ENCODE data around the gene SMC3.

SMC3 gene

DNA sequence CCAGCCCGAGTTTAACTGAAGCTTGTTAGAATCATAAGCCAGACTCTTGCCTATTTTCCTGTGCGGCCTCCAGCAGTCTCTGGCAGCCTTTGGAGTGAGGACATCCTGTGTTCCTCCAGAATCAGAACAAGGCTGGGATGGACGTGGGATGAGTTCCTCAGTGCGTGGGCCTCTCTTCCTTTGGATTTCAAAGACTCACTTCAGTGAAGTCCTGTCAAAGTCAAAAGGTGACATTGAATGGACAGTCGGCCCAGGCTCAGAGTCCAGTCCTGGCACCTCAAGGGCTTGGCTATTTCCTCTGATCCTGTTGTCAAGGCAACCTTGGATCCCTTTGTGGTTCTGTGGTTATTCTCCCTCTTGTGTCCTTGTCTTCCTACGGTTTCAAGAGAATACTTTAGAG, 21.4 kb upstream of the SMC3 start:
- DNase-seq = no peak

DNA sequence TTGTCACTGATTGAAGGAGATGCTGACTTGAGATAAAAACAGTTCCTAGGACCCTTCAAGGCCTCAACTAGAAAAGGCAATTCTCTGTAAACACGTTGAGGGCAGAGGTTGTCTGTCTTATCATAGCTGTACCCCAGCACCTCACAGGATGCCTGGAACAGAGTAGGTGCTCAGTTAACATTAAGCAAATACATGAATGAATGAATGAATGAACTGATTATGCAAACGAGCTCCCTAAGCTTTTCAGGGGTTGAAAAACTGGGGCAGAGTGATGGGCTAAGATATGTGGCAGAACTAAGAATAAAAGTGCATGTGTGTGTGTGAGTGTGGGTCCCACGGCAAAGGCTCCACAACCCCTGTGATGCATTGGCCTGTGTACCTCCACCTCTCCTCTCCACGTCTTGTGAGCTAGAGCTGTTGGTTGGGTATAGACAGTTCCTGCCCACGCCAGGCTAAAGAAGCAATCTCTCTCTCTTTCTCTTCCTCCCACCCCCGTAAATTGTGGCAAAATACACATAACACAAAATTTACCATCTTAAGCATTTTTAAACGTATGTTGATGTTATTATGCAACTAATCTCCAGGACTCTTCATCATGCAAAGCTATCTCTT, 20.9 kb upstream of the SMC3 start:
- DNase-seq = no peak

DNA sequence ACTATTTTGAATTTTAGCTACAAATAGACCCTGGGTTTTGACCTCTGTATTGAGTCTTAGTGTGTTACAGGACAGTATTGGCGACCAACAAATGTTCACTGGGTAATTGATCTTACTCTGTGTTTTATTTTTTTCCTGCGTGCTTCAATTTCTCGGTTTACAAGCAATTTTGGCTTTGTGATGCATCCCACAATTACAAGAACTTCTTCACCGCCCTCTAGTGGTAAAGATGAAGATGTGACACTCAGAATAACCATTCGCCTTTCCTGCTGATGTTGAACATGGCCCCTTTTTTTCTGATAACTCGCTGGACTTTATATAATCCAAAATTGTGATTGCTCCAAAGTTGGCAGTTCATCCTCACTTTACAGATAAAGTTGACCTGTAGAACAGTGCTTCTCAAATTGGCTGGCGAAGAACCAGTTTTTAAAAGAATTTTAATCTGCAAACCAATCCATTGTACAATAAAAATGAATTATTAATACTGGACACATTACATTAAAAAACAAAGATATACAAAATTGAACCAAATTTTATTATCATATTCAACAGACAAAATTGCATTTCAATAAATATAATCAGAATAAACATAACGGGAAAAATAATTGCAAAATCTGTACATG, 20.2 kb upstream of the SMC3 start:
- DNase-seq = no peak

- no peak for DNase-seq
These were observed 19.5 kb upstream of the SMC3 start for GRCh38 chr10:110548002-110548401.

DNA sequence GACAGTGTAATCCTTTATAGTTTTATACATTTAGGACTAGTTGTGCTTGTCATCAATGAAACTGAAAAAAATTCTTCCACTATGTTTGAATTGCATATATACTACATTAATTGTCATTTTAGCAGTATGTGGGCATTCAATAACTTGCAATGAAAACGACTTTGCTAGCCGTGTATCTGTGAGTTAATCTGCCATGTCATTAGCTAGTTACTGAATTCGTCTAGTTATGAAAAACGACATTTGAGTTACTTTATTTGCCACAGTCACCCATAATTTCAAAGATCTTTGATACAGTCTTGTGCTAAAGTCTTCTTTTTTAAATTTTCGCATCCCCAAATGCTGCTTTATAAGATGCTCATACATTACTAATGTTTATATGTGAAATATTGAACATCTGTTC, 18.3 kb upstream of the SMC3 start:
- DNase-seq = no peak

GRCh38 chr10:110553905-110554304, 13.6 kb upstream of the SMC3 start:
- DNase-seq = no peak

GRCh38 chr10:110556296-110556695, 11.2 kb upstream of the SMC3 start:
- no peak for DNase-seq

DNA sequence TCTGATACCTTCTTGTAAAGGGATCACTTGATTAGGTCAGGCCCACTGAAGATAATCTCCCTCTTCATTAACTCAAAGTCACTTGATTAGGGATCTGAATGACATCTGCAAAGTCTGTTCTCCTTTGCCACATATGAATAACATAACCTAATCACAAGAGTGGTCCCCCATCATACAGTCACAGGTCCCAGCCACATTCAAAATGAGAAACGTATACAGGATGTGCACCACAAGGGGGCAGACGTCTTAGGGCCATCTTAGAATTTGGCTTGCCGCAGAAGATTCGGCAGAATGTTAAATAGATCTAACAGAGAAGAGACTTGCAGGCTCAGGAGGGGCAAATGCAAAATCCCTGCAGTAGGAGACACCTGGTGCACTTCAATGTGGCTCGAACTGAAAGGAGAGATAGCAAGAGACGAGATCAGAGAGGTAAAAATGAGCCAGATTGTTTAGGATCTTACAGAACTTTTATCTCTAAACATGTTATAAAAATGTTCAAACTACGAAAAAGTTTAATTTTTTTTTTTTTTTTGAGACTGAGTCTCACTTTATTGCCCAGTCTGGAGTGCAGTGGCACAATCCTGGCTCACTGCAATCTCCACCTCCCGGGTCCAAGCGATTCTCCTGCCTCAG, 10.4 kb upstream of the SMC3 start:
- DNase-seq = peak; percentile 67 to 74

DNA sequence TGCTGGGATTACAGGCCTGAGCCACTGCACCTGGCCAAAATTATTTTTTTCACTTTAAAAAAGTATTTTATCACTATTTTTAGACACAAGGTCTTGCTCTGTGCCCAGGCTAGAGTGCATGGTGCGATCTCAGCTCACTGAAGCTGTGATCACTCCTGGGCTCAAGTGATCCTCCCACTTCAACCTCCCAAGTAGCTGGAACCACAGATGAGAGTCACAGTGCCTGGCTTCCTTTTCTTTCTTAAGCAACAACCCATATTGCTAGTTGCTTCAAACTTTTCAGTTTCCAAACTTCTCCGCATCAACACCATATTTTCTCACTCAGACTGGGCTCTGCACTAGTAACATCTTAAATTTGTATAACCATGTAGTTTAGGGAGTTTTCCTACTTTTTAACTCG, 9.5 kb upstream of the SMC3 start:
- DNase-seq = no peak

GRCh38 chr10:110560012-110560411, 7.5 kb upstream of the SMC3 start:
- no peak for DNase-seq

GRCh38 chr10:110561292-110561691, 6.2 kb upstream of the SMC3 start:
- DNase-seq = no peak

- no peak for DNase-seq
These were observed 5.1 kb upstream of the SMC3 start for GRCh38 chr10:110562348-110562747.

GRCh38 chr10:110563132-110563531, 4.4 kb upstream of the SMC3 start:
- no peak for DNase-seq

GRCh38 chr10:110566472-110567200, 859 bp upstream of the SMC3 start:
- no peak for DNase-seq

DNA sequence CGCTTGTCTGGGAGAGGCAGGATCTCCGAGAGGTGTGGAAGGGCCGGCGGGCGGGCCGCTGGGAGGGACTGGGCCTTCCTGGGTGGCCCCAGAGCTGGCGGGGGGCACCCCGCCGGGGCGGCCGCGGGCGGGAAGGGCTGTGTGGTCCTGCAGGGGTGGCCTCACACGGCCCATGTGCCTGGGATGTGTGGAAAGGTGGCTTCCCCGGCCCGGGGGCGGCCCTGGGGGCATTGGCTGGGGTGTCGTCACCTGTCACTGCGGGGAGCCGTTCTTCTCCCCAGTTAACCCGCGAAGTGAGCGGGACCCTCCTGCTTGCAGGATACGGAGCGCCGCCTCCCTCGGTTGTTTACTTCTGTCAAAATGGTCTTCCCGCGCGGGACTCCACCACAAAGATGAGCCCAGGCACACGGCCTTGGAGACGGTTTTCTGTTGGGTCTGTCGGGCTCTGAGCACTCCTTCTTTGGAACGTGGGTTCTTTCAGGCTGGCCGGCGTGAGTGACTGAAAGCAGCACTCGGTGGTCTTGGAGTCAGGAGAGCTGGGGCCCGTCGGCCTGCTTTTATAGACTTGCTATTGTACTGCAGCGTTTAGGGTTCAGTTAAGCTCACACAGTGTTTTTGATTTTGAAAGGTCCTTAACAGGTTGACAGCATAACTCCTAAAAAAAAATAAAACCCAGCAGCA, 700 bp downstream of the SMC3 start:
- DNase-seq = peak; percentile 51 to 58

GRCh38 chr10:110569122-110569521, 1.6 kb downstream of the SMC3 start:
- DNase-seq = no peak

- DNase-seq = no peak
These were observed 2.2 kb downstream of the SMC3 start for GRCh38 chr10:110569736-110570135.

DNA sequence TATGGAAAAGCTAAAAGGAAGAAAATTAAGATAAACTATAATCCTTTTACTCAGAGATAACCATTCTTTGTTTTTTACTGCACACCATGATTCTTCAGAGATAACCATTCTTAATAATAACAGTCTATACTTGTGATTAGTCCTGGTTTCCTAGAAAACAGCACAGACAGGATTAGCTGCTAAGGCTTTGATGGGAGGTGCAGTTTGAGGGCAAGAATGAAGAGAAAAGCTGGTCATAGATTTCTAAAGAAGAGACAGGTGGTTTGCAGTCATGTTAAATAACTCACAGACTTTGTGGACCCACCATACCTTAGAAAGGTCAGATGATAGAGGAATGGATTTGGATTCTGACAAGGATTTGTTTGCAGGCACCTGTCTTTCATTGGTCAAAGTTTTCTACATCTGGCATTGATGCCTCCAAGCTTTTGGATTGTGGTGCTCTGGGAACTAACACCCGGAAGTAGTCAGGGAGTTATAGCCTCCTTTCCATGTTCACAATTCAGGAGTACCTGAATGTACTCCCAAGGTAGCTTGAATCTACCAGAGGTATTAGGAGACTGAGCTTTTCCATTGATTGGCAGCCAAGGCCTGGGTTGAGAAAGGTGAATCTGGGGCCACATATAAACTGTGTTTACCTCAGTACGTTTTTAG, 3.7 kb downstream of the SMC3 start:
- no peak for DNase-seq

DNA sequence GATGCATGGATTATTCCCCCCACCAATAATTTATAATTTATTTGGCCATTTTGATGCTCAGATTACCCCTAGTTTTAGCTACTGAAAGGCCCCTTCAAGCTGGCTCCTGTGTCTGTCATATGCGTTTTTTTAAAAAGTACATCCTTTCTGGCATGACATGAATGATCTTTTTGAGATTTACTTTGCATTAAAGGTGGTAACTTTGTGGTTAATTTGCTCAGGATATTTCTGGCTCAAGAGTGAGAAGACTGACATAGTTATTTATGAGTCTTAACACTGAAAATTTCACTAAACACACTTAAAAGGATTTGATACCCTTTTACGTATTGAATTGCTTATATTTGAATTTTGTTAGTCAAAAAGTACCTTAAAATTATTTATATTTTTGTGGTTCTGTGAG, 5.4 kb downstream of the SMC3 start:
- DNase-seq = no peak

DNA sequence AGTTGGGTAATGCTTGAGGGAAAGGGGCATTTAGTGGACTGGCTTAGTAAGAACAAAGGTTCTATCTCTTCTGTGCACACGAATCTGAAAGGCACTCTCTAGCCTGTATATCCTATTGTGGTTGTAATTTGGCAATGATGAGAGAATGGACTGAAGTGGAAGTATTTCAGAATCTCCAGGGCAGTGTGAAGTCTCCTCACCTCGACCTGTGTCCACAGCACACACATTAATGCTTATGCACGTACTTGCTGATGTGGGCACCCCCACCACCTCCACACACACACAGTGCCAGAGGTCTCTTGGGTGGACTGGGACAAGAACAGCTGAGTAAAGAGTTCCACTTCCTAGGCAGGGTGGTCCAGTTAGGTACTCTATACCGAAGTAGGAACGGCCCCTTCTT, 6.9 kb downstream of the SMC3 start:
- DNase-seq = no peak

GRCh38 chr10:110576220-110576619, 8.7 kb downstream of the SMC3 start:
- DNase-seq = no peak

GRCh38 chr10:110577056-110577455, 9.6 kb downstream of the SMC3 start:
- DNase-seq = no peak

DNA sequence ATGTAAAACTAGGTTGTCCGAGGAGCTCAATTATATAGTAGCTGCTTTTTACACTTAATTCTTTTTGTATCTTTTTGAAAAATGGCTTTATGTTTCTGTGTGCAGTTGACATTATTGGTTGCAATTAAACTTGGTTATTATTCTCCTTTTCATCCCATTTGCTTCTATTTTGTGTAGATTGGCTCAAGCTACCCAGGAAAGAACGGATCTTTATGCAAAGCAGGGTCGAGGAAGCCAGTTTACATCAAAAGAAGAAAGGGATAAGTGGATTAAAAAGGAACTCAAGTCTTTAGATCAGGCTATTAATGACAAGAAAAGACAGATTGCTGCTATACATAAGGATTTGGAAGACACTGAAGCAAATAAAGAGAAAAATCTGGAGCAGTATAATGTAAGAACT, 16.5 kb downstream of the SMC3 start:
- DNase-seq = no peak

Measured in activated CD4-positive, alpha-beta T cell treated with anti-CD3 and anti-CD28 coated beads for 4 hours (primary cell).